ENCODE results near the gene ZNF491.
A peak's percentile ranks its signal among the peaks of the same experiment; 100 is the strongest.

The ZNF491 gene

DNA sequence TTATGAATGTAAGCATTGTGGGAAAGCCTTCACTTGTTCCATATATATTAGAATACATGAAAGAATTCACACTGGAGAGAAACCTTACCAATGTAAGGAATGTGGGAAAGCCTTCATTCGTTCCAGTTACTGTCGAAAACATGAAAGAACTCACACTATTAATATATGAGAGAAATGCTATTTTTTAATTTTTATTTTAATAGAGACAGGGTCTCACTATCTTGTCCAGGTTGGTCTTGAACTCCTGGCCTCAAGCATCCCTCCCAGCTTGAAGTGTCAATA, 8.7 kb downstream of the ZNF491 start:
- Histone ChIP-seq H3K9ac (no peak overlapping the region), H3K27ac (no peak overlapping the region), H3K36me3 (ENCODE audit: insufficient read depth) (no peaks in the 10 kb centered on the region), H3K4me3 (IDR thresholded peaks at IDR 0.05; ENCODE audit: insufficient read depth, low read depth, low read length) (no peak overlapping the region), H2AFZ (ENCODE audit: low read depth) (no peak overlapping the region), H3K4me1 (ENCODE audit: low read depth, poor library complexity, severe bottlenecking) (no peaks in the 10 kb centered on the region), H3K27me3 (ENCODE audit: insufficient read depth, low read depth) (no peaks in the 10 kb centered on the region), H3K79me2 (ENCODE audit: insufficient read depth, low read depth) (no peaks in the 10 kb centered on the region), H4K20me1 (ENCODE audit: insufficient read depth) (no peaks in the 10 kb centered on the region), H3K4me2 (no peak overlapping the region)
- TF ChIP-seq CTCF (conservative IDR thresholded peaks at IDR 0.05; ENCODE audit: low read depth, low read length), result no peak

- no peak overlapping the region; the same call in 1 of the 2 replicates for H3K9ac ChIP-seq
- H3K27ac ChIP-seq, result no peak overlapping the region
- H3K36me3 ChIP-seq (ENCODE audit: insufficient read depth), result no peaks in the 10 kb centered on the region
Observed at GRCh38 chr19:11813703-11814028, 15.3 kb downstream of the ZNF491 start.

GRCh38 chr19:11814029-11814699, 15.8 kb downstream of the ZNF491 start, which contains the start of gene ZNF440:
TSS of gene ZNF440 (plus strand) at chr19:11814273. CDS start at chr19:11814448, 175 bp downstream.
- H3K36me3 ChIP-seq (ENCODE audit: insufficient read depth), result no peaks in the 10 kb centered on the region
- no peaks in the 10 kb centered on the region for H3K27me3 ChIP-seq (ENCODE audit: insufficient read depth, low read depth)
- H2AFZ ChIP-seq (ENCODE audit: low read depth), result peak within 1 kb of the TSS; percentile 94
- no peaks in the 10 kb centered on the region for H3K79me2 ChIP-seq (ENCODE audit: insufficient read depth, low read depth)
- H3K4me2 ChIP-seq, result peak within 1 kb of the TSS; percentile 50
- H3K27ac ChIP-seq, result no peak within 1 kb of the TSS
- no peak for TF ChIP-seq CTCF (conservative IDR thresholded peaks at IDR 0.05; ENCODE audit: low read depth, low read length)
- H3K4me1 ChIP-seq (ENCODE audit: low read depth, poor library complexity, severe bottlenecking), result no peaks in the 10 kb centered on the region
- H3K9ac ChIP-seq, result peak within 1 kb of the TSS; percentile 27; the same call in 1 of the 2 replicates
- no peak within 1 kb of the TSS for H3K4me3 ChIP-seq (IDR thresholded peaks at IDR 0.05; ENCODE audit: insufficient read depth, low read depth, low read length)
- no peaks in the 10 kb centered on the region for H4K20me1 ChIP-seq (ENCODE audit: insufficient read depth)

More at GRCh38 chr19:11813703-11814028, 15.3 kb downstream of the ZNF491 start:
- no peak for TF ChIP-seq CTCF (conservative IDR thresholded peaks at IDR 0.05; ENCODE audit: low read depth, low read length)
- no peaks in the 10 kb centered on the region for H3K4me1 ChIP-seq (ENCODE audit: low read depth, poor library complexity, severe bottlenecking)
- H3K4me2 ChIP-seq, result peak overlapping the region; percentile 50; the same call in 1 of the 2 replicates
- no peaks in the 10 kb centered on the region for H3K27me3 ChIP-seq (ENCODE audit: insufficient read depth, low read depth)
- H2AFZ ChIP-seq (ENCODE audit: low read depth), result peak overlapping the region; percentile 94
- no peaks in the 10 kb centered on the region for H4K20me1 ChIP-seq (ENCODE audit: insufficient read depth)
- H3K79me2 ChIP-seq (ENCODE audit: insufficient read depth, low read depth), result no peaks in the 10 kb centered on the region
- H3K4me3 ChIP-seq (IDR thresholded peaks at IDR 0.05; ENCODE audit: insufficient read depth, low read depth, low read length), result no peak overlapping the region

- Histone ChIP-seq H2AFZ (ENCODE audit: low read depth) (peak overlapping the region; percentile 94), H3K4me2 (peak overlapping the region; percentile 36), H3K27ac (no peak overlapping the region), H3K27me3 (ENCODE audit: insufficient read depth, low read depth) (no peaks in the 10 kb centered on the region), H4K20me1 (ENCODE audit: insufficient read depth) (no peaks in the 10 kb centered on the region), H3K9ac (peak overlapping the region; percentile 27; the same call in 1 of the 2 replicates), H3K36me3 (ENCODE audit: insufficient read depth) (no peaks in the 10 kb centered on the region), H3K79me2 (ENCODE audit: insufficient read depth, low read depth) (no peaks in the 10 kb centered on the region), H3K4me3 (IDR thresholded peaks at IDR 0.05; ENCODE audit: insufficient read depth, low read depth, low read length) (no peak overlapping the region), H3K4me1 (ENCODE audit: low read depth, poor library complexity, severe bottlenecking) (no peaks in the 10 kb centered on the region)
- TF ChIP-seq CTCF (conservative IDR thresholded peaks at IDR 0.05; ENCODE audit: low read depth, low read length), result no peak
Observed at GRCh38 chr19:11814700-11815035, 16.3 kb downstream of the ZNF491 start.

Data from KMS-11 (cell line).